HepG2 (cell line): ENCODE data around the gene INSR. TPM values are rescaled to one million over a fixed set of nuclear protein-coding genes. Genes with fewer than 3 reads are reported as not detected.

Experiments used
- ATF7-NPFF ChIP-seq: sonication (generic); formaldehyde crosslinking; IDR thresholded peaks from 2 replicates; pipeline ENCODE4 v1.8.1; 2023; ENCODE audit warnings: mild to moderate bottlenecking, low read depth, missing genetic modification reagents, moderate library complexity
- CAMTA2 ChIP-seq: sonication (generic); formaldehyde crosslinking; IDR thresholded peaks from 2 replicates; pipeline ENCODE4 v1.4.0; 2020; ENCODE audit warnings: mild to moderate bottlenecking, missing genetic modification reagents, borderline replicate concordance
- CEBPB ChIP-seq: IDR thresholded peaks from 2 replicates; pipeline ENCODE4 v1.6.1; 2011; ENCODE audit warnings: low read depth, low read length, improper control_type of control experiment, borderline replicate concordance
- DR1 ChIP-seq: sonication (generic); formaldehyde crosslinking; IDR thresholded peaks from 2 replicates; pipeline ENCODE4 v1.8.0; 2021; ENCODE audit warnings: mild to moderate bottlenecking, missing genetic modification reagents, inconsistent platforms
- FOXK1 ChIP-seq: sonication (generic); formaldehyde crosslinking; IDR thresholded peaks from 2 replicates; pipeline ENCODE4 v1.4.0; 2020; ENCODE audit warnings: low read depth, missing genetic modification reagents, borderline replicate concordance
- JUND ChIP-seq: sonication (generic); formaldehyde crosslinking; IDR thresholded peaks from 2 replicates; pipeline ENCODE4 v1.8.0; 2022; ENCODE audit warnings: mild to moderate bottlenecking, missing genetic modification reagents
- KLF15 ChIP-seq: sonication (generic); formaldehyde crosslinking; IDR thresholded peaks from 2 replicates; pipeline ENCODE4 v1.8.1; 2023; ENCODE audit warnings: borderline replicate concordance, mild to moderate bottlenecking, inconsistent platforms, missing genetic modification reagents, mixed read lengths
- MTF1 ChIP-seq: sonication (generic); formaldehyde crosslinking; IDR thresholded peaks from 2 replicates; pipeline ENCODE4 v1.5.0; 2020; ENCODE audit warnings: missing genetic modification reagents
- NFE2 ChIP-seq: sonication (generic); formaldehyde crosslinking; IDR thresholded peaks from 2 replicates; pipeline ENCODE4 v1.4.0; 2020; ENCODE audit warnings: missing genetic modification reagents
- STAG1 ChIP-seq: sonication (generic); formaldehyde crosslinking; IDR thresholded peaks from 2 replicates; pipeline ENCODE4 v1.4.0; 2020; ENCODE audit warnings: missing genetic modification reagents
- TCF7 ChIP-seq: sonication (generic); IDR thresholded peaks from 2 replicates; pipeline ENCODE4 v1.6.1; 2016; ENCODE audit warnings: antibody characterized with exemption, low read depth
- YEATS4 ChIP-seq: sonication (generic); formaldehyde crosslinking; IDR thresholded peaks from 2 replicates; pipeline ENCODE4 v1.4.0; 2020; ENCODE audit warnings: missing genetic modification reagents, borderline replicate concordance
- ZNF225 ChIP-seq: sonication (generic); formaldehyde crosslinking; IDR thresholded peaks from 2 replicates; pipeline ENCODE4 v1.4.0; 2020; ENCODE audit warnings: mild to moderate bottlenecking, missing genetic modification reagents
- ZNF350 ChIP-seq: sonication (generic); formaldehyde crosslinking; IDR thresholded peaks from 2 replicates; pipeline ENCODE4 v1.4.0; 2020; ENCODE audit warnings: mild to moderate bottlenecking, low read depth, missing genetic modification reagents, borderline replicate concordance
- ZNF720 ChIP-seq: sonication (generic); formaldehyde crosslinking; IDR thresholded peaks from 2 replicates; pipeline ENCODE4 v1.4.0; 2020; ENCODE audit warnings: missing genetic modification reagents
- ZNF782 ChIP-seq: sonication (generic); formaldehyde crosslinking; IDR thresholded peaks from 2 replicates; pipeline ENCODE4 v1.4.0; 2020; ENCODE audit warnings: missing genetic modification reagents, mild to moderate bottlenecking, borderline replicate concordance
- polyA plus RNA-seq, 8 experiments: library from polyadenylated mRNA; depleted of rRNA in 3 of 8; stranded (reverse) in 7 of 8; unstranded in 1 of 8; fragments of >200 nt; fragmentation: Illumina TruSeq in 4 of 8; extraction: Trizol in 4 of 8; gene quantifications; 2 replicates each; pipeline versions ENCODE4 v1.2.1 to v1.2.3, GENCODE V29; 2011 to 2016; ENCODE audit warnings: low read depth in 4 of 8, missing spikeins in 1 of 8, mixed read lengths in 1 of 8; ENCODE audit not compliant: insufficient read depth in 1 of 8
- total RNA-seq, 5 experiments: library from RNA; depleted of rRNA; stranded (reverse); fragments of >200 nt; fragmentation: Illumina TruSeq; extraction: Trizol; gene quantifications; 2 replicates each; pipeline ENCODE4 v1.2.3, GENCODE V29; 2016; ENCODE audit warnings: low read depth in 1 of 5
- TF ChIP-seq, protein P1 (sequence below): sonication (generic); formaldehyde crosslinking; IDR thresholded peaks from 2 replicates; pipeline ENCODE4 v1.4.0; 2020; ENCODE audit warnings: missing genetic modification reagents
- TF ChIP-seq, protein P2 (sequence below): sonication (generic); formaldehyde crosslinking; IDR thresholded peaks from 2 replicates; pipeline ENCODE4 v1.4.0; 2020; ENCODE audit warnings: mild to moderate bottlenecking, missing genetic modification reagents
- TF ChIP-seq, protein P3 (sequence below): IDR thresholded peaks from 2 replicates; pipeline ENCODE4 v1.6.1; 2016
- TF ChIP-seq, protein P4 (sequence below): sonication (generic); formaldehyde crosslinking; IDR thresholded peaks from 2 replicates; pipeline ENCODE4 v1.4.0; 2020; ENCODE audit warnings: low read depth, missing genetic modification reagents
- TF ChIP-seq, protein P5 (sequence below): fragments of 450-650 bp; IDR thresholded peaks from 2 replicates; pipeline ENCODE4 v1.6.1; 2017

Gene INSR
- total and polyA plus RNA-seq, 2 of the 13 experiments (the other 11 are each of a cell fraction or from before 2014, with no cell fraction given), result 24.2 to 29.8 TPM

DNA sequence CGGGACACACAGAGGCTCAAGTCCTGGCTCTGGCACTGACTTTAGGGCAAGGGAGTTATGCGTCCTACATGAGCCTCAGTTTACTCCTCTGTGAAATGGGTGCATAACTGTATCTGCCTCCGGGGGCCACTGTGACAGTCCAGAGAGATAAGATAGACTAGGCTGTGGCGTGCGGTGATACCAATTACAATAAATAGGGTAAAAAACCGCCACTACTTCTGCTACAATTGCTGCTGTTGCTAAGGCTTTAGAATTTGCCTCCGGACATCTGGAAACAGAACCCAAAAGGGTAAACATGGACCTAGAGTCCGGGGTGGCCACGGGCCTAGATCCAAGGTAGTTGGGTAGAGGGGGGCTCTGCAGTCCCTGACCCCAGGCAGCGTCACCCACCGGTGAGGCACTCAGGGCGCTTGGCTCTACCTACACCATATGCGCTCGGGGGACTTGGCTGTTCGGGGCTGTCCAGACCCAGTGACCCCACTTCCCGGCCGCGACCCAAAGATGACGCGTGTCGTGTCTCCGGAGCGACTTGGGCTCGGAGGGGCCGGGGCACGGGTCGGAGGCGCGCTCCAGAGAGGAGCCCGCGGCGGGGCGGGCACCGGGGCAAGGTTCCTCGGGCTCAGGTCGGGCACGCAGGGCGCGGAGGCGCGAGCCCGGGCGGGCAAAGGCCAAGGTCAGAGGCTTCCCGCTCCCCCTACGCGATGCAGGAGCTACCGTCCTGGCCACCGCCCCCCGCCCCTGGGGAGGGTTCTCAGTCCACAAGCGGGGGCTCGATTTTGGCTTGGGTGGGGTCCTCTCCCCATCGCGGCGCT, 1.1 kb downstream of the INSR start (continued):
- TF ChIP-seq, protein P1, sequence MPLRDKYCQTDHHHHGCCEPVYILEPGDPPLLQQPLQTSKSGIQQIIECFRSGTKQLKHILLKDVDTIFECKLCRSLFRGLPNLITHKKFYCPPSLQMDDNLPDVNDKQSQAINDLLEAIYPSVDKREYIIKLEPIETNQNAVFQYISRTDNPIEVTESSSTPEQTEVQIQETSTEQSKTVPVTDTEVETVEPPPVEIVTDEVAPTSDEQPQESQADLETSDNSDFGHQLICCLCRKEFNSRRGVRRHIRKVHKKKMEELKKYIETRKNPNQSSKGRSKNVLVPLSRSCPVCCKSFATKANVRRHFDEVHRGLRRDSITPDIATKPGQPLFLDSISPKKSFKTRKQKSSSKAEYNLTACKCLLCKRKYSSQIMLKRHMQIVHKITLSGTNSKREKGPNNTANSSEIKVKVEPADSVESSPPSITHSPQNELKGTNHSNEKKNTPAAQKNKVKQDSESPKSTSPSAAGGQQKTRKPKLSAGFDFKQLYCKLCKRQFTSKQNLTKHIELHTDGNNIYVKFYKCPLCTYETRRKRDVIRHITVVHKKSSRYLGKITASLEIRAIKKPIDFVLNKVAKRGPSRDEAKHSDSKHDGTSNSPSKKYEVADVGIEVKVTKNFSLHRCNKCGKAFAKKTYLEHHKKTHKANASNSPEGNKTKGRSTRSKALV (CRISPR knock-in tag), result peak; percentile 86; the same call in 1 of the 2 replicates
- TF ChIP-seq ZNF782 (no peak), JUND (no peak), CAMTA2 (CRISPR knock-in tag) (no peak), ZNF720 (CRISPR knock-in tag) (no peak), STAG1 (CRISPR knock-in tag) (no peak), ZNF225 (CRISPR knock-in tag) (no peak), MTF1 (CRISPR knock-in tag) (no peak), TCF7 (no peak), CEBPB (no peak), FOXK1 (CRISPR knock-in tag) (no peak), DR1 (no peak), KLF15 (CRISPR knock-in tag) (no peak), NFE2 (CRISPR knock-in tag) (no peak), ZNF350 (CRISPR knock-in tag) (no peak; the same call in 1 of the 2 replicates), YEATS4 (CRISPR knock-in tag) (no peak), ATF7-NPFF (CRISPR knock-in tag) (peak; percentile 51; the same call in 1 of the 2 replicates)
- TF ChIP-seq, protein P2, sequence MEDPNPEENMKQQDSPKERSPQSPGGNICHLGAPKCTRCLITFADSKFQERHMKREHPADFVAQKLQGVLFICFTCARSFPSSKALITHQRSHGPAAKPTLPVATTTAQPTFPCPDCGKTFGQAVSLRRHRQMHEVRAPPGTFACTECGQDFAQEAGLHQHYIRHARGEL (CRISPR knock-in tag), result no peak
- TF ChIP-seq, protein P3, sequence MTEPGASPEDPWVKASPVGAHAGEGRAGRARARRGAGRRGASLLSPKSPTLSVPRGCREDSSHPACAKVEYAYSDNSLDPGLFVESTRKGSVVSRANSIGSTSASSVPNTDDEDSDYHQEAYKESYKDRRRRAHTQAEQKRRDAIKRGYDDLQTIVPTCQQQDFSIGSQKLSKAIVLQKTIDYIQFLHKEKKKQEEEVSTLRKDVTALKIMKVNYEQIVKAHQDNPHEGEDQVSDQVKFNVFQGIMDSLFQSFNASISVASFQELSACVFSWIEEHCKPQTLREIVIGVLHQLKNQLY, result no peak
- TF ChIP-seq, protein P4, sequence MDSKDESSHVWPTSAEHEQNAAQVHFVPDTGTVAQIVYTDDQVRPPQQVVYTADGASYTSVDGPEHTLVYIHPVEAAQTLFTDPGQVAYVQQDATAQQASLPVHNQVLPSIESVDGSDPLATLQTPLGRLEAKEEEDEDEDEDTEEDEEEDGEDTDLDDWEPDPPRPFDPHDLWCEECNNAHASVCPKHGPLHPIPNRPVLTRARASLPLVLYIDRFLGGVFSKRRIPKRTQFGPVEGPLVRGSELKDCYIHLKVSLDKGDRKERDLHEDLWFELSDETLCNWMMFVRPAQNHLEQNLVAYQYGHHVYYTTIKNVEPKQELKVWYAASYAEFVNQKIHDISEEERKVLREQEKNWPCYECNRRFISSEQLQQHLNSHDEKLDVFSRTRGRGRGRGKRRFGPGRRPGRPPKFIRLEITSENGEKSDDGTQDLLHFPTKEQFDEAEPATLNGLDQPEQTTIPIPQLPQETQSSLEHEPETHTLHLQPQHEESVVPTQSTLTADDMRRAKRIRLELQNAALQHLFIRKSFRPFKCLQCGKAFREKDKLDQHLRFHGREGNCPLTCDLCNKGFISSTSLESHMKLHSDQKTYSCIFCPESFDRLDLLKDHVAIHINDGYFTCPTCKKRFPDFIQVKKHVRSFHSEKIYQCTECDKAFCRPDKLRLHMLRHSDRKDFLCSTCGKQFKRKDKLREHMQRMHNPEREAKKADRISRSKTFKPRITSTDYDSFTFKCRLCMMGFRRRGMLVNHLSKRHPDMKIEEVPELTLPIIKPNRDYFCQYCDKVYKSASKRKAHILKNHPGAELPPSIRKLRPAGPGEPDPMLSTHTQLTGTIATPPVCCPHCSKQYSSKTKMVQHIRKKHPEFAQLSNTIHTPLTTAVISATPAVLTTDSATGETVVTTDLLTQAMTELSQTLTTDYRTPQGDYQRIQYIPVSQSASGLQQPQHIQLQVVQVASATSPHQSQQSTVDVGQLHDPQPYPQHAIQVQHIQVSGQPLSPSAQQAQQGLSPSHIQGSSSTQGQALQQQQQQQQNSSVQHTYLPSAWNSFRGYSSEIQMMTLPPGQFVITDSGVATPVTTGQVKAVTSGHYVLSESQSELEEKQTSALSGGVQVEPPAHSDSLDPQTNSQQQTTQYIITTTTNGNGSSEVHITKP (CRISPR knock-in tag), result no peak
- TF ChIP-seq, protein P5, sequence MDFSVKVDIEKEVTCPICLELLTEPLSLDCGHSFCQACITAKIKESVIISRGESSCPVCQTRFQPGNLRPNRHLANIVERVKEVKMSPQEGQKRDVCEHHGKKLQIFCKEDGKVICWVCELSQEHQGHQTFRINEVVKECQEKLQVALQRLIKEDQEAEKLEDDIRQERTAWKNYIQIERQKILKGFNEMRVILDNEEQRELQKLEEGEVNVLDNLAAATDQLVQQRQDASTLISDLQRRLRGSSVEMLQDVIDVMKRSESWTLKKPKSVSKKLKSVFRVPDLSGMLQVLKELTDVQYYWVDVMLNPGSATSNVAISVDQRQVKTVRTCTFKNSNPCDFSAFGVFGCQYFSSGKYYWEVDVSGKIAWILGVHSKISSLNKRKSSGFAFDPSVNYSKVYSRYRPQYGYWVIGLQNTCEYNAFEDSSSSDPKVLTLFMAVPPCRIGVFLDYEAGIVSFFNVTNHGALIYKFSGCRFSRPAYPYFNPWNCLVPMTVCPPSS, result no peak
